Mucosa of stomach (tissue), 1 donor: ENCODE measurements around the gene GDAP2.

Source experiments
- H3K27me3 ChIP-seq: one replicate; pipeline ENCODE4 v1.7.0; 2013; ENCODE audit warnings: mild to moderate bottlenecking, low read length; ENCODE audit not compliant: control insufficient read depth, insufficient read depth
- H3K36me3 ChIP-seq: one replicate; pipeline ENCODE4 v1.7.0; 2013; ENCODE audit warnings: low read length; ENCODE audit not compliant: control insufficient read depth, insufficient read depth
- H3K4me1 ChIP-seq: one replicate; pipeline ENCODE4 v1.7.0; 2013; ENCODE audit warnings: mild to moderate bottlenecking, low read length; ENCODE audit not compliant: control insufficient read depth, insufficient read depth
- H3K4me3 ChIP-seq: one replicate; pipeline ENCODE4 v1.7.0; 2013; ENCODE audit warnings: low read length
- H3K9ac ChIP-seq: one replicate; pipeline ENCODE4 v1.7.0; 2013; ENCODE audit warnings: mild to moderate bottlenecking, low read length, moderate library complexity
- H3K9me3 ChIP-seq: one replicate; pipeline ENCODE4 v1.7.0; 2013; ENCODE audit warnings: mild to moderate bottlenecking, low read length, moderate library complexity; ENCODE audit not compliant: control insufficient read depth
- donor health status: Pancreatic carcinoma.

The GDAP2 gene

GRCh38 chr1:117897551-117897950 is 31.9 kb downstream of the GDAP2 start:
- H3K9ac ChIP-seq: no peak overlapping the region
- no peaks in the 10 kb centered on the region for H3K36me3 ChIP-seq
- no peaks in the 10 kb centered on the region for H3K27me3 ChIP-seq
- no peak overlapping the region for H3K4me3 ChIP-seq
- H3K4me1 ChIP-seq: no peaks in the 10 kb centered on the region
- H3K9me3 ChIP-seq: no peaks in the 10 kb centered on the region

- Histone ChIP-seq H3K36me3 (no peaks in the 10 kb centered on the region), H3K27me3 (no peaks in the 10 kb centered on the region), H3K9ac (no peak overlapping the region), H3K4me1 (no peaks in the 10 kb centered on the region), H3K9me3 (no peaks in the 10 kb centered on the region), H3K4me3 (no peak overlapping the region)
Observed at GRCh38 chr1:117895482-117896114, 33.8 kb downstream of the GDAP2 start.

- H3K4me1 ChIP-seq: no peaks in the 10 kb centered on the region
- no peaks in the 10 kb centered on the region for H3K36me3 ChIP-seq
- no peak overlapping the region for H3K9ac ChIP-seq
- H3K9me3 ChIP-seq: no peaks in the 10 kb centered on the region
- H3K4me3 ChIP-seq: no peak overlapping the region
- no peaks in the 10 kb centered on the region for H3K27me3 ChIP-seq
Observed at GRCh38 chr1:117894078-117894477, 35.3 kb downstream of the GDAP2 start.

GRCh38 chr1:117892512-117892911 is 36.9 kb downstream of the GDAP2 start:
- no peaks in the 10 kb centered on the region for H3K4me1 ChIP-seq
- no peak overlapping the region for H3K4me3 ChIP-seq
- no peaks in the 10 kb centered on the region for H3K27me3 ChIP-seq
- H3K36me3 ChIP-seq: no peaks in the 10 kb centered on the region
- no peaks in the 10 kb centered on the region for H3K9me3 ChIP-seq
- H3K9ac ChIP-seq: no peak overlapping the region

- no peaks in the 10 kb centered on the region for H3K36me3 ChIP-seq
- H3K9me3 ChIP-seq: no peaks in the 10 kb centered on the region
- H3K27me3 ChIP-seq: no peaks in the 10 kb centered on the region
- no peaks in the 10 kb centered on the region for H3K4me1 ChIP-seq
- no peak overlapping the region for H3K4me3 ChIP-seq
- no peak overlapping the region for H3K9ac ChIP-seq
Observed at GRCh38 chr1:117890452-117890851, 39.0 kb downstream of the GDAP2 start.

- H3K36me3 ChIP-seq: no peaks in the 10 kb centered on the region
- no peak overlapping the region for H3K4me3 ChIP-seq
- no peaks in the 10 kb centered on the region for H3K27me3 ChIP-seq
- H3K9ac ChIP-seq: no peak overlapping the region
- H3K4me1 ChIP-seq: no peaks in the 10 kb centered on the region
- H3K9me3 ChIP-seq: no peaks in the 10 kb centered on the region
Observed at GRCh38 chr1:117886101-117886795, 43.2 kb downstream of the GDAP2 start.

- Histone ChIP-seq H3K9ac (no peak overlapping the region), H3K4me3 (no peak overlapping the region), H3K4me1 (no peaks in the 10 kb centered on the region), H3K27me3 (no peaks in the 10 kb centered on the region), H3K36me3 (peaks cover 5% of the 10 kb centered on the region), H3K9me3 (no peaks in the 10 kb centered on the region)
Observed at GRCh38 chr1:117883616-117884015, 45.8 kb downstream of the GDAP2 start.

- H3K4me1 ChIP-seq: no peaks in the 10 kb centered on the region
- no peak overlapping the region for H3K9ac ChIP-seq
- H3K4me3 ChIP-seq: no peak overlapping the region
- no peaks in the 10 kb centered on the region for H3K9me3 ChIP-seq
- H3K27me3 ChIP-seq: no peaks in the 10 kb centered on the region
- H3K36me3 ChIP-seq: peaks cover 15% of the 10 kb centered on the region
Observed at GRCh38 chr1:117879284-117879683, 50.1 kb downstream of the GDAP2 start.

GRCh38 chr1:117877823-117878222 is 51.6 kb downstream of the GDAP2 start:
- H3K9me3 ChIP-seq: no peaks in the 10 kb centered on the region
- H3K4me3 ChIP-seq: no peak overlapping the region
- H3K9ac ChIP-seq: no peak overlapping the region
- peaks cover 17% of the 10 kb centered on the region for H3K36me3 ChIP-seq
- H3K4me1 ChIP-seq: no peaks in the 10 kb centered on the region
- no peaks in the 10 kb centered on the region for H3K27me3 ChIP-seq

- H3K36me3 ChIP-seq: peaks cover 12% of the 10 kb centered on the region
Observed at GRCh38 chr1:117871013-117871412, 58.4 kb downstream of the GDAP2 start.

GRCh38 chr1:117861694-117862093 is 67.7 kb downstream of the GDAP2 start:
- Histone ChIP-seq H3K4me1 (peaks cover 6% of the 10 kb centered on the region), H3K27me3 (no peaks in the 10 kb centered on the region), H3K9me3 (no peaks in the 10 kb centered on the region), H3K4me3 (no peak overlapping the region), H3K36me3 (no peaks in the 10 kb centered on the region), H3K9ac (no peak overlapping the region)

More at GRCh38 chr1:117871013-117871412, 58.4 kb downstream of the GDAP2 start:
- Histone ChIP-seq H3K4me1 (no peaks in the 10 kb centered on the region), H3K9ac (no peak overlapping the region), H3K27me3 (no peaks in the 10 kb centered on the region), H3K4me3 (no peak overlapping the region), H3K9me3 (no peaks in the 10 kb centered on the region)

GRCh38 chr1:117860896-117861610 is 68.4 kb downstream of the GDAP2 start:
- Histone ChIP-seq H3K4me3 (no peak overlapping the region), H3K9ac (no peak overlapping the region), H3K4me1 (peaks cover 6% of the 10 kb centered on the region), H3K27me3 (no peaks in the 10 kb centered on the region), H3K36me3 (no peaks in the 10 kb centered on the region), H3K9me3 (no peaks in the 10 kb centered on the region)
